Large intestine (tissue), 3 donors: ENCODE measurements around the gene ADAMTS10. TPM values are rescaled to one million over a fixed set of nuclear protein-coding genes. Genes with fewer than 3 reads are reported as not detected.
"Not testable (repeated sequence)": the region's sequence is repeated elsewhere in the genome, so short reads cannot be mapped to it uniquely, and the experiment has no call there.

Experiments
- DNase-seq, 2 donors: peaks; one replicate each; pipeline versions ENCODE4 v3.0.0 to v3.0.0-alpha.2; 2013
- H3K27ac ChIP-seq: one replicate; pipeline ENCODE4 v1.5.1; 2013; ENCODE audit warnings: low read length
- H3K27me3 ChIP-seq: 2 replicates; pipeline ENCODE4 v1.6.1; 2013; ENCODE audit warnings: low read length; ENCODE audit not compliant: control insufficient read depth, insufficient read depth
- H3K36me3 ChIP-seq: 2 replicates; pipeline ENCODE4 v1.6.1; 2013; ENCODE audit warnings: low read length; ENCODE audit not compliant: control insufficient read depth, insufficient read depth
- H3K4me1 ChIP-seq: one replicate; pipeline ENCODE4 v1.6.1; 2013; ENCODE audit warnings: low read length; ENCODE audit not compliant: control insufficient read depth, insufficient read depth
- H3K4me3 ChIP-seq: one replicate; pipeline ENCODE4 v1.5.1; 2013; ENCODE audit warnings: low read length
- H3K9me3 ChIP-seq: one replicate; pipeline ENCODE4 v1.6.1; 2013; ENCODE audit warnings: mild to moderate bottlenecking, low read depth, low read length, moderate library complexity; ENCODE audit not compliant: control insufficient read depth
- WGBS: methylation state at CpG from one replicate; pipeline ENCODE4 v1.1.5; 2013; ENCODE audit warnings: low lambda C conversion rate; ENCODE audit not compliant: insufficient coverage; 5-methylcytosine and 5-hydroxymethylcytosine counted together
- polyA plus RNA-seq: library from polyadenylated mRNA; unstranded; fragments of 120-200 nt; gene quantifications from one replicate; pipeline ENCODE4 v1.2.1, GENCODE V29; 2013

Gene ADAMTS10
- polyA plus RNA-seq, 1 donor, result 17.3 TPM

DNA sequence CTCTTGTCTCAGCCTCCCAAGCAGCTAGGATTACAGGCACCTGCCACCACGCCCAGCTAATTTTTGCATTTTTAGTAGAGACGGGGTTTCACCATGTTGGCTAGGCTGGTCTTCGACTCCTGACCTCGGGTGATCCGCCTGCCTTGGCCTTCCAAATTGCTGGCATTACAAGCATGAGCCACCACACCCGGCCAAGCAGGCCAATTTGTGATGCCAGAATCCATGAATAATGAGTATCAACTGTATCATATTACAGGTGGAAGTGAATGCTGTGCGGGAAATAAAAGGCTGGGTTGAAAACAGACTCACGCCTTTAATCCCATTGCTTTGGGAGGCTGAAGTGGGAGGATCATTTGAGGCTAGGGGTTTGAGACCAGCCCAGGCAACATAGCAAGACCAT is 16.3 kb upstream of the ADAMTS10 start:
- WGBS, result no CpG with 5 or more reads among the region's 8 CpGs
- no peak overlapping the region for H3K4me3 ChIP-seq
- no peaks in the 10 kb centered on the region for H3K36me3 ChIP-seq
- no peaks in the 10 kb centered on the region for H3K4me1 ChIP-seq
- no peaks in the 10 kb centered on the region for H3K27me3 ChIP-seq
- H3K9me3 ChIP-seq, result no peaks in the 10 kb centered on the region
- no peak for DNase-seq
- H3K27ac ChIP-seq, result no peak overlapping the region

DNA sequence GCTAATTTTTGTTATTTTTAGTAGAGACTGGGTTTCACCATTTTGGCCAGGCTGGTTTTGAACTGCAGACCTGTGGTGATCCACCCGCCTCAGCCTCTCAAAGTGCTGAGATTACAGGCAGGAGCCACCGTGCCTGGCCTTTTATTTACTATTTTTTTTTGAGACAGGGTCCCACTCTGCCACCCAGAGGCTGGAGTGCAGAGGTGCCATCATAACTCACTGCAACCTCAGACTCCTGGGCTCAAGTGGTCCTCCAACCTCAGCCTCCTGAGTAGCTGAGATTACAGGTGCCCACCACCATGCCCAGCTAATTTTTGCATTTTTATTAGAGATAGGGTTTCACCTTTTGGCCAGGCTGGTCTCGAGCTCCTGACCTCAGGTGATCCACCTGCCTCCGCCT is 12.4 kb upstream of the ADAMTS10 start:
- no CpG with 5 or more reads among the region's 4 CpGs for WGBS
- H3K4me1 ChIP-seq, DNase-seq, H3K27ac ChIP-seq, H3K36me3 ChIP-seq, H3K9me3 ChIP-seq, H3K27me3 ChIP-seq, H3K4me3 ChIP-seq: not testable (repeated sequence)

DNA sequence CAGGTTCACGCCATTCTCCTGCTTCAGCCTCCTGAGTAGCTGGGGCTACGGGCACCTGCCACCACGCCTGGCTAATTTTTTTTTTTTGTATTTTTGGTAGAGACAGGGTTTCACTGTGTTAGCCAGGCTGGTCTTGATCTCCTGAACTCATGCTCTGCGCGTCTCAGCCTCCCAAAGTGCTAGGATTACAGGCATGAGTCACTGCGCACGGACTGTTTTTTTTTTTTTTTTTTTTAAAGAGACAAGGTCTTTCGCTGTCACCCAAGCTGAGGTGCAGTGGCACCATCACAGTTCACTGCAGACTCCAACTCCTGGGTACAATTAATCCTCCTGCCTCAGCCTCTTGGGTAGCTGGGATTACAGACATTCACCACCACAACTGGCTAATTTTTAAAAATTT is 8.2 kb upstream of the ADAMTS10 start:
- Histone ChIP-seq H3K27me3 (peaks cover 2% of the 10 kb centered on the region), H3K4me3 (no peak overlapping the region), H3K9me3 (no peaks in the 10 kb centered on the region), H3K36me3 (no peaks in the 10 kb centered on the region), H3K4me1 (no peaks in the 10 kb centered on the region), H3K27ac (no peak overlapping the region)
- WGBS, result 50% methylated on average over 2 of the region's 8 CpGs
- DNase-seq, result no peak

DNA sequence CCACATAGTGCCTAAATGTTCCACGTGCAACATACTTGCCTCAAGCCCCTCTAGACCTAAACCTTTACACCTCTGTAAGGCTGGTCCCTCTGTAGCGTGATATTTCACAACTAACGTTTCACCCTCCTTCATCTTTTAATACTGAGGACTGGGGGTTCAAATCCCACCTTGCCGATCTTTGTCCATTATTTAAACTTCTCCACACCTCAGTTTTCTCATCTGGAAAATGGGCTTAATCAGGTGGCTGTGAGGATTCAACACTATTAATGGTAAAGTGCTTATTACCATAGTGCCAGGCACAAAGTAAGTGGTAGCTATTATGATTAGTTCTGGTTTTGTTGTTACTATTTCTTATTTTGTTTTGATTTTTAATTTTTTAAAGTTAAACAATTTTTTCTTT is 7.5 kb upstream of the ADAMTS10 start:
- DNase-seq, result no peak
- no peak overlapping the region for H3K4me3 ChIP-seq
- no peaks in the 10 kb centered on the region for H3K36me3 ChIP-seq
- no CpG with 5 or more reads among the region's 4 CpGs for WGBS
- H3K27me3 ChIP-seq, result peaks cover 2% of the 10 kb centered on the region
- no peak overlapping the region for H3K27ac ChIP-seq
- H3K4me1 ChIP-seq, result no peaks in the 10 kb centered on the region
- no peaks in the 10 kb centered on the region for H3K9me3 ChIP-seq

DNA sequence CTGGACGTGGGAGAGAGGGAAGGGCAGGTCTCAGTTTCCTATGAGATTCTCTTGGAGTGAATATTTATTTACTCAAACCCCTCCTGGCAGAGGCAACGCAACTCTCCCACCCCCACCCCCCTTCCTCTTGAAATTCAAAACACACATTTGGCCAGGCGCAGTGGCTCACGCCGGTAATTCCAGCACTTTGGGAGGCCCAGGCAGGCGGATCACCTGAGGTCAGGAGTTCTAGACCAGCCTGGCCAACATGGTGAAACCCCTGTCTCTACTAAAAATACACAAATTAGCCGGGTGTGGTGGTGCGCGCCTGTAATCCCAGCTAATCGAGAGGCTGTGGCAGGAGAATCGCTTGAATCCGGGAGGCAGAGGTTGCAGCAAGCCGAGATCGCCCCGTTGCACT is 6.8 kb upstream of the ADAMTS10 start:
- H3K4me3 ChIP-seq, H3K9me3 ChIP-seq, H3K27me3 ChIP-seq, H3K36me3 ChIP-seq, DNase-seq, H3K27ac ChIP-seq, H3K4me1 ChIP-seq: not testable (repeated sequence)
- WGBS, result no CpG with 5 or more reads among the region's 15 CpGs

DNA sequence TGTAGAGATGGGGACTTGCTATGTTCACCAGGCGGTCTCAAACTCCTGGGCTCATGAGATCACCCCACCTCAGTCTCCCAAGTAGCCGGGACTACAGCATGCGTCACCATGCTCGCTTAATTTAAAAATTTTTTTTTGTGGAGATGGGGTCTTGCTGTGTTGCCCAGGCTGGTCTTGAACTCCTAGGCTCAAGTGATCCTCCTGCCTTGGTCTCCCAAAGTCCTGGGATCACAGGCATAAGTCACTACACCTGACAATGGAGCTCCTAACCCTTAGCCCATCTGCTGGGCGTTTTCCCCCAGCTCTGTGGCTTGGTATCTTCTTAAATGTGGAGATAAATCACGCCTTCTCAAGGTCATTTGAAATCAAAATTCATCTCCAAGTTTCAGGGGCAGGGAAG is 6.3 kb upstream of the ADAMTS10 start:
- no peak overlapping the region for H3K27ac ChIP-seq
- no CpG with 5 or more reads among the region's 6 CpGs for WGBS
- no peaks in the 10 kb centered on the region for H3K9me3 ChIP-seq
- peaks cover 2% of the 10 kb centered on the region for H3K27me3 ChIP-seq
- H3K36me3 ChIP-seq, result no peaks in the 10 kb centered on the region
- no peak overlapping the region for H3K4me3 ChIP-seq
- no peak for DNase-seq
- no peaks in the 10 kb centered on the region for H3K4me1 ChIP-seq

DNA sequence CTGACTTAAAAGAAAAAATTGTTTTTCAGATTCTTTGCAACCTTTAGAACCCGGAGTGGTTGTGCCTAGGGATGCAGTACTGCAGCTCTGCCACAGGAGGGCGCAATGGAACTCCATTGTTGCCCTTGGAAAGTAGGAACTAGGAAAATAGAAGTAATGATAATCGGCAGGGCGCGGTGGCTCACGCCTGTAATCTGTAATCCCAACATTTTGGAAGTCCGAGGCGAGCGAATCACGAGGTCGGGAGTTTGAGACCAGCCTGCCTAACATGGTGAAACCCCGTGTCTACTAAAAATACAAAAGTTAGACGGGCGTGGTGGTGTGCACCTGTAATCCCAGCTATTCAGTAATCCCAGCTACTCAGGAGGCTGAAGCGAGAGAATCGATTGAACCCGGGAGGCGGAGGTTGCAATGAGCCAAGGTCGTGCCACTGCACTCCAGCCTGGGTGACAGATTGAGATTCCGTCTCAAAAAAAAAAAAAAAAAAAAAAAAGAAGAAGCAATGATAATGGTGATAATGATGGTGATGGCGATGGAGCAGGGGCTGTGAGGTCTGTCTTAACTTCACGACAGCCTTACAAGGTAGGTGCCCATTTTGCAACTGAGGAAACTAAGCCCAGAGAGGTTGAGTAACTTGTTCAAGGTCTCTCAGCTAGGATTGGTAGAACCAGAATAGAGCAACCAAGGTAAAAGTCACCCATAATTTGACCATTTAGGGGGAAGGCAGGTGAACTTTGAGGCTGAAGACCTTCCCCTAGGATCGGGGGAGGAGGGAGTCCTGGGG is 5.5 kb upstream of the ADAMTS10 start:
- H3K4me3 ChIP-seq, result no peak overlapping the region
- no peak for DNase-seq
- peaks cover 2% of the 10 kb centered on the region for H3K27me3 ChIP-seq
- H3K27ac ChIP-seq, result no peak overlapping the region
- H3K9me3 ChIP-seq, result no peaks in the 10 kb centered on the region
- H3K36me3 ChIP-seq, result no peaks in the 10 kb centered on the region
- no CpG with 5 or more reads among the region's 23 CpGs for whole genome bisulfite sequencing
- H3K4me1 ChIP-seq, result no peaks in the 10 kb centered on the region

DNA sequence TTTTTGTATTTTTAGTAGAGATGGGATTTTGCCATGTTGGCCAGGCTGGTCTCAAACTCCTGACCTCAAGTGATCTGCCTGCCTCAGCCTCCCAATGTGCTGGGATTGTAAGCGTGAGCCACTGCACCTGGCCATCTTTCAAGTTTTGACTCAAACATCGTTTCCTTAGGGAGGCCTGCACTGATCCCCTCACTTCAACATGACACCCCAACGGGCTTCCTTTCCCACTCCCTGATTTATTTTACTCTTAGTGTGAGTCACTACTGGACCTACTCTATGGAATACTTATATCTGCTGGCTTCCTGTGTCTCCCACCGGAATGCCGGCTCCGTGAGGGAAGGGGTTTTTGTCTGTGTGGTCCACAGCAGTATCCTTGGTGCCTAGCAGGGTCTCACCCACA is 4.5 kb upstream of the ADAMTS10 start:
- Histone ChIP-seq H3K27ac (no peak overlapping the region), H3K4me1 (no peaks in the 10 kb centered on the region), H3K36me3 (no peaks in the 10 kb centered on the region), H3K27me3 (peaks cover 6% of the 10 kb centered on the region), H3K9me3 (no peaks in the 10 kb centered on the region), H3K4me3 (no peak overlapping the region)
- no peak for DNase-seq
- WGBS, result no CpG with 5 or more reads among the region's 6 CpGs

DNA sequence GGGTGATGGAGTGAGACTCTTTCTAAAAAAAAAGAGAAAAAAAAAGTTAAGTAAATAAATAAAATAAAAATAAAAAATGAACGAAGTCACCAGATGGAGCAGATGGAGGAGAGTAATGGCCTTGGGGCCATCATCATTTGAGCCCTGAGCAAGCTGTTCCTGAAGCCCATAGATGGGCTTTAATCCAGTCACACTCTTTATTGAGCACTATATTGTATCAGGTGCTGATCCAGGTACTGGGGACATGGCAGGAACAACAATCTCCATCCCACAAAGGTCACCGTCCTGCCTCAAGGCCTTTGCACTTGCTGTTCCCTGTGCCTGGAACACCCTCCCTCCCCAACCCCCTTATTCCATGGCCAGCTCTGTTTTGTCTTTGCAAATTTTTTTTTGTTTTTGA is 3.9 kb upstream of the ADAMTS10 start:
- DNase-seq, result no peak
- 100% methylated on average over 1 of the region's 2 CpGs for WGBS
- H3K36me3 ChIP-seq, result no peaks in the 10 kb centered on the region

DNA sequence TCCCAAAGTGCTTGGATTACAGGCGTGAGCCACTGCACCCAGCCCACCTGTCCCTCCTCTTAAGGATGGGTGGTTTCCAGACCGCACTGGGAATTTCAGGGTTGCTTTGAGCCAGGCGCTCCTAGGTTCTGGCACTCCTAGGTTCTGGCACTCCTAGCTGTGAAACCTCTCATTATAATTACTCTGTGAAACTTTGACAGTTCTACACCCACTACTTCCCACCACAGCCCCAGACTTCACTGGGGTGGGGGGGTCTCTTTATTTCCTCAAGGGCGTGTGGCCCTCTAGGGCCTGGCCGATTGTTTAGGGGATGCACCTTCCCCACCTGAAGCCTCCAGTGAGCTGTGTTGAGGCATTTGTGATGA is 2.3 kb upstream of the ADAMTS10 start:
- no CpG with 5 or more reads among the region's 5 CpGs for WGBS
- Histone ChIP-seq H3K4me3 (no peak overlapping the region), H3K36me3 (no peaks in the 10 kb centered on the region), H3K27ac (no peak overlapping the region), H3K4me1 (peaks cover 2% of the 10 kb centered on the region), H3K27me3 (peaks cover 20% of the 10 kb centered on the region), H3K9me3 (no peaks in the 10 kb centered on the region)
- no peak for DNase-seq

More for the DNA sequence above, 3.9 kb upstream of the ADAMTS10 start:
- no peak overlapping the region for H3K27ac ChIP-seq
- no peaks in the 10 kb centered on the region for H3K9me3 ChIP-seq
- H3K4me3 ChIP-seq, result no peak overlapping the region
- H3K4me1 ChIP-seq, result no peaks in the 10 kb centered on the region
- peaks cover 12% of the 10 kb centered on the region for H3K27me3 ChIP-seq
